ENCODE results near the gene ADGRL2.

The ADGRL2 gene

GRCh38 chr1:81800695-81801650 is at the start of gene ADGRL2:
Gene ADGRL2, plus strand, starts transcription at chr1:81800934. Its CDS starts 36,051 bp downstream, at chr1:81836985.
- DNase-seq = peak; percentile 98

GRCh38 chr1:81752840-81753239 is 47.9 kb upstream of the ADGRL2 start:
- DNase-seq = no peak

- DNase-seq = no peak
Measured at GRCh38 chr1:81754424-81754823, 46.3 kb upstream of the ADGRL2 start.

- DNase-seq = no peak
Measured at GRCh38 chr1:81756872-81757271, 43.9 kb upstream of the ADGRL2 start.

GRCh38 chr1:81757398-81758020 is 43.2 kb upstream of the ADGRL2 start:
- DNase-seq = no peak

- no peak for DNase-seq
Measured at GRCh38 chr1:81758181-81758580, 42.6 kb upstream of the ADGRL2 start.

- DNase-seq = no peak
Measured at GRCh38 chr1:81760477-81761097, 40.1 kb upstream of the ADGRL2 start.

- no peak for DNase-seq
Measured at GRCh38 chr1:81775510-81775909, 25.2 kb upstream of the ADGRL2 start.

- DNase-seq = peak; percentile 28
Measured at GRCh38 chr1:81780705-81781454, 19.9 kb upstream of the ADGRL2 start.

GRCh38 chr1:81781749-81782148 is 19.0 kb upstream of the ADGRL2 start:
- DNase-seq = no peak

- no peak for DNase-seq
Measured at GRCh38 chr1:81792184-81792583, 8.6 kb upstream of the ADGRL2 start.

GRCh38 chr1:81797701-81798100 is 3.0 kb upstream of the ADGRL2 start:
- DNase-seq = no peak

- DNase-seq = peak; percentile 87
Measured at GRCh38 chr1:81799939-81800694, 617 bp upstream of the ADGRL2 start.

- DNase-seq = peak; percentile 74
Measured at GRCh38 chr1:81801651-81802456, 1.1 kb downstream of the ADGRL2 start.

GRCh38 chr1:81802457-81802706 is 1.6 kb downstream of the ADGRL2 start:
- no peak for DNase-seq

- peak; percentile 40 for DNase-seq
Measured at GRCh38 chr1:81802707-81803430, 2.1 kb downstream of the ADGRL2 start.

GRCh38 chr1:81803431-81804110 is 2.8 kb downstream of the ADGRL2 start:
- no peak for DNase-seq

- no peak for DNase-seq
Measured at GRCh38 chr1:81804312-81804711, 3.6 kb downstream of the ADGRL2 start.

- no peak for DNase-seq
Measured at GRCh38 chr1:81805537-81806431, 5.0 kb downstream of the ADGRL2 start.

All from NCI-H510A treated with DMSO at 0.1 percent for 48 hours (cell line).